GM12878 (cell line): ENCODE data around the gene PLXNA4. TPM values are rescaled to one million over a fixed set of nuclear protein-coding genes. Genes with fewer than 3 reads are reported as not detected.

Experiments
- ATAC-seq: fragments of 200-7000 bp; cut with Tn5 transposase; 3 replicates; pipeline ENCODE4 v1.9.1; 2020; ENCODE audit warnings: mild to moderate bottlenecking, moderate library complexity
- BruUV-seq: library from RNA; stranded (reverse); fragments of 400-500 nt; replicated peaks from 2 replicates; lab custom pipeline; 2021; lab: Mats Ljungman, UMichigan
- CTCF ChIA-PET: fragments of 300-600 bp; sonication (Branson Sonifier 250); formaldehyde crosslinking; extraction: SDS; loops from one replicate; lab custom pipeline; 2021; ENCODE audit warnings: inconsistent platforms; lab: Yijun Ruan, JAX
- POLR2A ChIA-PET: fragments of 350-600 bp; formaldehyde crosslinking; extraction: SDS; loops from one replicate; lab custom pipeline; 2021; ENCODE audit warnings: inconsistent platforms; lab: Charles Lee
- RAD21 ChIA-PET: fragments of 300-600 bp; sonication (Branson Sonifier 250); formaldehyde crosslinking; loops from one replicate; lab custom pipeline; 2023; ENCODE audit warnings: antibody characterized with exemption; ENCODE audit not compliant: unreplicated experiment; lab: Charles Lee
- SMC1A ChIA-PET: fragments of 300-600 bp; sonication (Branson Sonifier 250); formaldehyde crosslinking; loops from one replicate; lab custom pipeline; 2023; ENCODE audit not compliant: unreplicated experiment, uncharacterized antibody; lab: Charles Lee
- DNase-seq: peaks from one replicate; pipeline ENCODE4 v3.0.0-alpha.2; 2011; ENCODE audit warnings: low read depth, low spot score
- FAIRE-seq: peaks from 3 replicates; lab custom pipeline; 2011; peaks lifted over from hg19 to GRCh38; lab: Jason Lieb, UNC
- H2AFZ ChIP-seq: 2 replicates; pipeline ENCODE4 v1.6.0; 2011; ENCODE audit warnings: low read depth, low read length, control low read depth; ENCODE audit not compliant: control insufficient read depth
- H3K27ac ChIP-seq: 2 replicates; pipeline ENCODE4 v1.5.1; 2011; ENCODE audit warnings: control low read depth; ENCODE audit not compliant: control insufficient read depth, insufficient read depth
- H3K27me3 ChIP-seq, 2 experiments: replicated peaks in 1 of 2; 2 replicates each; pipeline versions ENCODE4 v1.6.0 to v1.6.1; 2011; ENCODE audit warnings: low read length in 1 of 2; ENCODE audit not compliant: control insufficient read depth in 2 of 2, insufficient read depth in 2 of 2
- H3K36me3 ChIP-seq, 2 experiments: 2 replicates each; pipeline ENCODE4 v1.5.1; 2011; ENCODE audit warnings: low read length in 1 of 2; ENCODE audit not compliant: control insufficient read depth in 2 of 2, insufficient read depth in 2 of 2
- H3K4me1 ChIP-seq: 2 replicates; pipeline ENCODE4 v1.6.1; 2011; ENCODE audit warnings: mild to moderate bottlenecking, low read length, moderate library complexity, mixed read lengths; ENCODE audit not compliant: control insufficient read depth, insufficient read depth
- H3K4me2 ChIP-seq: 2 replicates; pipeline ENCODE4 v1.6.0; 2011; ENCODE audit warnings: control low read depth; ENCODE audit not compliant: control insufficient read depth, insufficient read depth
- H3K4me3 ChIP-seq: fragments of 200-600 bp; sonication (generic); 2 replicates; pipeline ENCODE4 v1.5.1; 2016
- H3K79me2 ChIP-seq: 2 replicates; pipeline ENCODE4 v1.6.0; 2011; ENCODE audit warnings: low read length; ENCODE audit not compliant: control insufficient read depth, insufficient read depth
- H3K9ac ChIP-seq: 2 replicates; pipeline ENCODE4 v1.8.0; 2011; ENCODE audit warnings: low read length, control low read depth, mixed read lengths; ENCODE audit not compliant: control insufficient read depth, insufficient read depth
- H3K9me3 ChIP-seq: replicated peaks from 3 replicates; pipeline ENCODE4 v1.5.1; 2011; ENCODE audit warnings: mild to moderate bottlenecking, low read length; ENCODE audit not compliant: control insufficient read depth, insufficient read depth
- H4K20me1 ChIP-seq: 2 replicates; pipeline ENCODE4 v1.6.0; 2011; ENCODE audit not compliant: control insufficient read depth, insufficient read depth
- EZH2 ChIP-seq: IDR thresholded peaks from 2 replicates; pipeline ENCODE4 v1.6.1; 2012; ENCODE audit warnings: low read depth, mild to moderate bottlenecking, control low read depth, inconsistent platforms, low read length, borderline replicate concordance; ENCODE audit not compliant: control insufficient read depth
- FOXK2 ChIP-seq: fragments of 450-650 bp; IDR thresholded peaks from 2 replicates; pipeline ENCODE4 v1.6.1; 2017; ENCODE audit warnings: mild to moderate bottlenecking, moderate library complexity
- GABPA ChIP-seq: IDR thresholded peaks from 2 replicates; pipeline ENCODE4 v1.6.1; 2014; ENCODE audit warnings: antibody characterized with exemption, low read depth, mild to moderate bottlenecking, inconsistent platforms
- NFXL1 ChIP-seq: fragments of 450-650 bp; IDR thresholded peaks from 2 replicates; pipeline ENCODE4 v1.6.1; 2017; ENCODE audit warnings: antibody characterized with exemption, mild to moderate bottlenecking, borderline replicate concordance
- NRF1 ChIP-seq: conservative IDR thresholded peaks from 2 replicates; pipeline ENCODE4 v1.6.1; 2011; ENCODE audit warnings: mild to moderate bottlenecking, low read depth, low read length, improper control_type of control experiment
- PML ChIP-seq: IDR thresholded peaks from 2 replicates; pipeline ENCODE4 v1.6.1; 2012; ENCODE audit warnings: low read length, inconsistent platforms
- POLR2AphosphoS5 ChIP-seq: IDR thresholded peaks from 2 replicates; pipeline ENCODE4 v1.6.1; 2011; ENCODE audit warnings: mild to moderate bottlenecking, low read length, inconsistent platforms
- POU2F2 ChIP-seq: IDR thresholded peaks from 3 replicates; pipeline ENCODE4 v1.6.1; 2011; ENCODE audit warnings: low read depth, mild to moderate bottlenecking, low read length, borderline replicate concordance
- RAD21 ChIP-seq: IDR thresholded peaks from 2 replicates; pipeline ENCODE4 v1.6.1; 2011; ENCODE audit warnings: mild to moderate bottlenecking, low read depth, low read length, moderate library complexity; ENCODE audit not compliant: insufficient read depth
- RB1 ChIP-seq: fragments of 450-650 bp; formaldehyde crosslinking; IDR thresholded peaks from 2 replicates; pipeline ENCODE4 v1.6.1; 2017; ENCODE audit warnings: mild to moderate bottlenecking, borderline replicate concordance
- RELA ChIP-seq: fragments of 450-650 bp; IDR thresholded peaks from 2 replicates; pipeline ENCODE4 v1.8.0; 2014; ENCODE audit warnings: borderline replicate concordance; ENCODE audit not compliant: partially characterized antibody
- SMC3 ChIP-seq: IDR thresholded peaks from 2 replicates; pipeline ENCODE4 v1.6.1; 2011; ENCODE audit warnings: low read length, improper control_type of control experiment, borderline replicate concordance
- USF2 ChIP-seq: IDR thresholded peaks from 2 replicates; pipeline ENCODE4 v1.6.1; 2011; ENCODE audit warnings: low read depth, low read length, improper control_type of control experiment, borderline replicate concordance
- WGBS: methylation state at CpG from one replicate; pipeline ENCODE4 v1.1.6; 2016; ENCODE audit warnings: low lambda C conversion rate; ENCODE audit not compliant: insufficient replicate concordance, insufficient coverage; ENCODE audit errors: missing lambda C conversion rate; 5-methylcytosine and 5-hydroxymethylcytosine counted together
- in situ Hi-C: fragments of 300-500 bp; cut with MboI; formaldehyde crosslinking; loops from 9 replicates; pipeline ENCODE4 v1.14.3; 2018; ENCODE audit warnings: mixed read lengths
- intact Hi-C: fragments of 100-400 bp; cut with micrococcal nuclease; formaldehyde crosslinking; loops from one replicate; pipeline ENCODE4 v1.14.2; 2022; ENCODE audit not compliant: unreplicated experiment
- polyA plus RNA-seq, 11 experiments: library from polyadenylated mRNA; depleted of rRNA in 4 of 11; unstranded in 6 of 11; stranded (reverse) in 5 of 11; fragments of >200 nt; fragmentation: Nextera tagmentation in 4 of 11; fragmentation: Illumina TruSeq in 1 of 11; extraction: Ambion mirVana in 4 of 11; extraction: Trizol in 1 of 11; gene quantifications; 1 replicate in 1 of 11; 2 replicates in 10 of 11; pipeline versions ENCODE4 v1.2.1 to v1.2.3, GENCODE V29; 2011 to 2016; ENCODE audit warnings: inconsistent platforms in 2 of 11, missing spikeins in 2 of 11, low read depth in 1 of 11
- total RNA-seq, 4 experiments: library from RNA; depleted of rRNA in 3 of 4; stranded (reverse); fragments of >200 nt in 3 of 4; fragmentation: Illumina TruSeq in 1 of 4; extraction: Trizol in 1 of 4; gene quantifications; 2 replicates each; pipeline versions ENCODE4 v1.2.1 to v1.2.3, GENCODE V29; 2013 to 2021
- TF ChIP-seq, protein P1 (sequence below): fragments of 450-650 bp; IDR thresholded peaks from 2 replicates; pipeline ENCODE4 v1.6.1; 2017; ENCODE audit warnings: mild to moderate bottlenecking

PLXNA4 gene
- total and polyA plus RNA-seq, 10 of the 15 experiments (the other 5 are each of a cell fraction or from before 2014, with no cell fraction given) = 0.03 TPM; not detected in 9

GRCh38 chr7:132108563-132108962 is 467.7 kb downstream of the PLXNA4 start:
- H3K36me3 ChIP-seq = no peaks in the 10 kb centered on the region
- SMC1A ChIA-PET = no interaction called here

DNA sequence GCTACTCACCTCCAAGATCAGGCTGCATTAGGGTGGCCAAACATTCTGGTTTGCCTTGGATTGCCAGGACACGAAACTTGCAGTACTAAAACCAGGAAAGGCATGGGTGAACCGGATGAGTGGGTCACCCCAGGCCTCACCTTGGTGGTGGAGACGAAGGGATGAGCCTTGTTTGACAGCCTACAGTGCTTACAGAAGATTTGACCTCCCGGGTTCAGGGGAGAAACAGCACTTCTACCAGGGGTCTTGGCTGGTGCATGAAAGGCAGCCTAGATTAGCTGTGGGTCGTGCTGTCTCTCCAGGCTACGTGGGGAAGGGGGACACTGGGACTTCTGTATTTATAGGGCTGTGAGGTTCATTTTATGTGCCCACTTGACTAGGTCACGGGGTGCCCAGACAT is 469.8 kb downstream of the PLXNA4 start:
- intact Hi-C loops (no loop called here), in situ Hi-C loops (no loop called here)
- Histone ChIP-seq H4K20me1 (no peaks in the 10 kb centered on the region), H3K9me3 (no peaks in the 10 kb centered on the region), H3K27ac (no peak overlapping the region), H3K4me2 (no peak overlapping the region), H2AFZ (no peak overlapping the region), H3K36me3 (no peaks in the 10 kb centered on the region), H3K9ac (no peak overlapping the region), H3K27me3 (peaks cover 1 to 3% of the 10 kb centered on the region in 2 experiments; a peak in 3 of 4 replicates), H3K4me3 (no peak overlapping the region), H3K79me2 (no peaks in the 10 kb centered on the region), H3K4me1 (no peaks in the 10 kb centered on the region)
- DNase-seq (no peak), FAIRE-seq (no peak), ATAC-seq (no peak)
- TF ChIP-seq POLR2AphosphoS5 (no peak), USF2 (no peak), NFXL1 (no peak), NRF1 (no peak), RAD21 (no peak), POU2F2 (no peak), RB1 (no peak)
- TF ChIP-seq, protein P1, sequence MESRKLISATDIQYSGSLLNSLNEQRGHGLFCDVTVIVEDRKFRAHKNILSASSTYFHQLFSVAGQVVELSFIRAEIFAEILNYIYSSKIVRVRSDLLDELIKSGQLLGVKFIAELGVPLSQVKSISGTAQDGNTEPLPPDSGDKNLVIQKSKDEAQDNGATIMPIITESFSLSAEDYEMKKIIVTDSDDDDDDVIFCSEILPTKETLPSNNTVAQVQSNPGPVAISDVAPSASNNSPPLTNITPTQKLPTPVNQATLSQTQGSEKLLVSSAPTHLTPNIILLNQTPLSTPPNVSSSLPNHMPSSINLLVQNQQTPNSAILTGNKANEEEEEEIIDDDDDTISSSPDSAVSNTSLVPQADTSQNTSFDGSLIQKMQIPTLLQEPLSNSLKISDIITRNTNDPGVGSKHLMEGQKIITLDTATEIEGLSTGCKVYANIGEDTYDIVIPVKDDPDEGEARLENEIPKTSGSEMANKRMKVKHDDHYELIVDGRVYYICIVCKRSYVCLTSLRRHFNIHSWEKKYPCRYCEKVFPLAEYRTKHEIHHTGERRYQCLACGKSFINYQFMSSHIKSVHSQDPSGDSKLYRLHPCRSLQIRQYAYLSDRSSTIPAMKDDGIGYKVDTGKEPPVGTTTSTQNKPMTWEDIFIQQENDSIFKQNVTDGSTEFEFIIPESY = no peak
- CTCF ChIA-PET = interaction anchor here (0.6 kb wide), 1 partner anchor 21 kb away, joined by 3 read pairs; no protein-coding TSS in a partner anchor
- BruUV-seq = no TSS peak
- 2% methylated on average over 7 of the region's 7 CpGs for WGBS
- SMC1A ChIA-PET = no interaction called here
- POLR2A ChIA-PET = no interaction called here
- RAD21 ChIA-PET = no interaction called here

More at GRCh38 chr7:132108563-132108962, 467.7 kb downstream of the PLXNA4 start:
- FAIRE-seq = no peak
- H3K9me3 ChIP-seq = no peaks in the 10 kb centered on the region
- ChIA-PET CTCF (no interaction called here), POLR2A (no interaction called here), RAD21 (no interaction called here)
- H3K27me3 ChIP-seq = peaks cover 1 to 3% of the 10 kb centered on the region in 2 experiments; a peak in 3 of 4 replicates
- H3K4me2 ChIP-seq = no peak overlapping the region
- H3K27ac ChIP-seq = no peak overlapping the region
- no peaks in the 10 kb centered on the region for H3K4me1 ChIP-seq
- intact Hi-C loops = no loop called here
- TF ChIP-seq PML (no peak), SMC3 (no peak), GABPA (no peak), EZH2 (no peak), FOXK2 (no peak), RELA (no peak)
- H3K9ac ChIP-seq = no peak overlapping the region
- no peak overlapping the region for H3K4me3 ChIP-seq
- no TSS peak for BruUV-seq
- DNase-seq = no peak
- 20% methylated on average over 4 of the region's 4 CpGs for WGBS
- no peaks in the 10 kb centered on the region for H3K79me2 ChIP-seq
- in situ Hi-C loops = no loop called here
- ATAC-seq = no peak
- no peak overlapping the region for H2AFZ ChIP-seq
- no peaks in the 10 kb centered on the region for H4K20me1 ChIP-seq
